Stomach (tissue), 4 donors: ENCODE results near the gene OBP2B.

ENCODE experiments used
- CTCF ChIP-seq, 7 experiments: fragments of 450-650 bp in 4 of 7; fragments of 200-600 bp in 3 of 7; sonication (generic) in 3 of 7; IDR thresholded peaks; one replicate each; pipeline ENCODE4 v1.5.1; 2016 to 2019; ENCODE audit warnings: antibody characterized with exemption in 7 of 7, control low read depth in 2 of 7, mild to moderate bottlenecking in 1 of 7
- EP300 ChIP-seq: sonication (generic); formaldehyde crosslinking; IDR thresholded peaks from one replicate; pipeline ENCODE4 v1.6.1; 2017; ENCODE audit warnings: antibody characterized with exemption
- POLR2A ChIP-seq, 4 donors: fragments of 450-650 bp; IDR thresholded peaks; one replicate each; pipeline ENCODE4 v1.6.1; 2016; ENCODE audit warnings: antibody characterized with exemption in 4 of 4, control low read depth in 2 of 4, mild to moderate bottlenecking in 1 of 4, moderate library complexity in 1 of 4
- POLR2AphosphoS5 ChIP-seq, 3 donors: sonication (generic); formaldehyde crosslinking; IDR thresholded peaks; one replicate each; pipeline ENCODE4 v1.6.1; 2016; ENCODE audit warnings: antibody characterized with exemption in 3 of 3

- TF ChIP-seq CTCF (IDR thresholded peaks at IDR 0.05) (no peak), POLR2A (IDR thresholded peaks at IDR 0.05) (no peak), EP300 (no peak), POLR2AphosphoS5 (IDR thresholded peaks at IDR 0.05) (no peak)
These were observed 12.2 kb upstream of the OBP2B start for GRCh38 chr9:133221177-133221809.
